Panc1 (cell line): ENCODE measurements around the gene KAZN. TPM values are rescaled to one million over a fixed set of nuclear protein-coding genes. Genes with fewer than 3 reads are reported as not detected.

Experiments used
- ATAC-seq: fragments of 200-7000 bp; cut with Tn5 transposase; 2 replicates; pipeline ENCODE4 v1.9.1; 2020; ENCODE audit warnings: mild to moderate bottlenecking, moderate library complexity
- BruUV-seq: library from RNA; stranded (reverse); fragments of 400-500 nt; replicated peaks from 2 replicates; lab custom pipeline; 2021; lab: Mats Ljungman, UMichigan
- CTCF ChIA-PET: fragments of 300-600 bp; sonication (Branson Sonifier 250); formaldehyde crosslinking; loops from one replicate; lab custom pipeline; 2022; ENCODE audit warnings: antibody characterized with exemption; lab: Charles Lee
- POLR2A ChIA-PET: fragments of 300-600 bp; sonication (Branson Sonifier 250); formaldehyde crosslinking; loops from one replicate; lab custom pipeline; 2022; ENCODE audit warnings: antibody characterized with exemption; lab: Charles Lee
- DNase-seq: peaks from one replicate; pipeline ENCODE4 v3.0.0-alpha.2; 2010; ENCODE audit warnings: low read depth, low spot score
- H3K27ac ChIP-seq: 2 replicates; pipeline ENCODE4 v1.5.1; 2011; ENCODE audit warnings: mild to moderate bottlenecking, low read length, inconsistent platforms
- H3K27me3 ChIP-seq: fragments of 200-500 bp; sonication (Bioruptor generic); 2 replicates; pipeline ENCODE4 v1.6.0; 2014; ENCODE audit warnings: low read length, inconsistent platforms; ENCODE audit not compliant: control insufficient read depth, insufficient read depth
- H3K36me3 ChIP-seq: fragments of 200-500 bp; sonication (Bioruptor generic); 2 replicates; pipeline ENCODE4 v1.5.1; 2014; ENCODE audit warnings: inconsistent platforms, mild to moderate bottlenecking, low read length, moderate library complexity; ENCODE audit not compliant: control insufficient read depth, insufficient read depth
- H3K4me1 ChIP-seq: 2 replicates; pipeline ENCODE4 v1.5.1; 2011; ENCODE audit warnings: inconsistent platforms, mild to moderate bottlenecking, low read length, moderate library complexity; ENCODE audit not compliant: control insufficient read depth, insufficient read depth
- H3K4me3 ChIP-seq, 2 experiments: 2 replicates each; pipeline ENCODE4 v1.5.1; 2011 to 2012; ENCODE audit warnings: low read depth in 2 of 2, low read length in 2 of 2, mild to moderate bottlenecking in 2 of 2, inconsistent platforms in 1 of 2, moderate library complexity in 1 of 2
- H3K9me3 ChIP-seq: fragments of 200-500 bp; sonication (Bioruptor generic); 2 replicates; pipeline ENCODE4 v1.5.1; 2014; ENCODE audit warnings: low read depth, mild to moderate bottlenecking, inconsistent platforms, low read length, moderate library complexity; ENCODE audit not compliant: control insufficient read depth, insufficient read depth
- POLR2AphosphoS5 ChIP-seq: IDR thresholded peaks from 2 replicates; pipeline ENCODE4 v1.6.1; 2012; ENCODE audit warnings: mild to moderate bottlenecking, low read depth, low read length, moderate library complexity
- SIN3A ChIP-seq: IDR thresholded peaks from 2 replicates; pipeline ENCODE4 v1.6.1; 2012; ENCODE audit warnings: low read depth, mild to moderate bottlenecking, low read length, moderate library complexity, borderline replicate concordance; ENCODE audit not compliant: insufficient read depth
- TCF7L2 ChIP-seq: IDR thresholded peaks from 2 replicates; pipeline ENCODE4 v1.6.1; 2011; ENCODE audit warnings: mild to moderate bottlenecking, low read depth, low read length, inconsistent platforms
- in situ Hi-C: cut with HindIII; loops from 2 replicates; pipeline ENCODE4 v1.10.0; 2016; ENCODE audit warnings: low sequenced_read_pairs, low pct_unique_long_range_greater_than_20kb
- intact Hi-C: fragments of 100-400 bp; cut with micrococcal nuclease; formaldehyde crosslinking; loops from one replicate; pipeline ENCODE4 v1.10.0; 2022; ENCODE audit not compliant: unreplicated experiment
- total RNA-seq: library from RNA; stranded (reverse); gene quantifications from one replicate; pipeline ENCODE4 v1.2.1, GENCODE V29; 2021; ENCODE audit not compliant: unreplicated experiment
- TF ChIP-seq, protein P1 (sequence below): fragments of 450-650 bp; IDR thresholded peaks from 2 replicates; pipeline ENCODE4 v1.5.1; 2017; ENCODE audit warnings: mild to moderate bottlenecking
- TF ChIP-seq, protein P2 (sequence below), 2 experiments: IDR thresholded peaks; 2 replicates each; pipeline ENCODE4 v1.6.1; 2011 to 2012; ENCODE audit warnings: low read depth in 2 of 2, control low read depth in 1 of 2, low read length in 1 of 2, mild to moderate bottlenecking in 1 of 2, moderate library complexity in 1 of 2; ENCODE audit not compliant: insufficient read depth in 1 of 2

Gene KAZN
- total RNA-seq, 1 experiment from 2014 or later = 6.6 TPM

DNA sequence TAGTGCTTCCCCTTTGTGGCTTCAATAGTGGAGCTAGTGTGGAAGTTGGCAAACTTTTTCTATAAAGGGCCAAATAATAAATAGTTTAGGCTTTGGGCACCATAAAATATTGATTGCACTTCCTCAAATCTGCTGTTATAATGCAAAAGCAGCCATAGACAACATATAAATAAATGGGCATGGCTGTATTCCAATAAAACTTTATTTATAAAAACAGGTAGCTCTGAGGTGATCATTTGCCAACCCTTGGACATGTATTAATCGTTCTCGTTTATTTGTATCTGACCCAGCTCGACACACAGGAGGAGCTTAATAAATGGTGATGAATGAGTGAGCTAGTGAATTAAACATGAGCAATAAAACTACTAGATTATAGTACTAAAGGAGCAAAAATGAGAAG, 13.3 kb downstream of the KAZN start:
- intact Hi-C loops = no loop called here
- Histone ChIP-seq H3K27ac (no peak overlapping the region), H3K36me3 (no peaks in the 10 kb centered on the region), H3K4me1 (no peaks in the 10 kb centered on the region), H3K9me3 (no peaks in the 10 kb centered on the region), H3K4me3 (no peak overlapping the region), H3K27me3 (peaks cover 2% of the 10 kb centered on the region)
- ChIA-PET POLR2A (no interaction called here), CTCF (no interaction called here)
- ATAC-seq (no peak), DNase-seq (no peak)
- TF ChIP-seq, protein P1, sequence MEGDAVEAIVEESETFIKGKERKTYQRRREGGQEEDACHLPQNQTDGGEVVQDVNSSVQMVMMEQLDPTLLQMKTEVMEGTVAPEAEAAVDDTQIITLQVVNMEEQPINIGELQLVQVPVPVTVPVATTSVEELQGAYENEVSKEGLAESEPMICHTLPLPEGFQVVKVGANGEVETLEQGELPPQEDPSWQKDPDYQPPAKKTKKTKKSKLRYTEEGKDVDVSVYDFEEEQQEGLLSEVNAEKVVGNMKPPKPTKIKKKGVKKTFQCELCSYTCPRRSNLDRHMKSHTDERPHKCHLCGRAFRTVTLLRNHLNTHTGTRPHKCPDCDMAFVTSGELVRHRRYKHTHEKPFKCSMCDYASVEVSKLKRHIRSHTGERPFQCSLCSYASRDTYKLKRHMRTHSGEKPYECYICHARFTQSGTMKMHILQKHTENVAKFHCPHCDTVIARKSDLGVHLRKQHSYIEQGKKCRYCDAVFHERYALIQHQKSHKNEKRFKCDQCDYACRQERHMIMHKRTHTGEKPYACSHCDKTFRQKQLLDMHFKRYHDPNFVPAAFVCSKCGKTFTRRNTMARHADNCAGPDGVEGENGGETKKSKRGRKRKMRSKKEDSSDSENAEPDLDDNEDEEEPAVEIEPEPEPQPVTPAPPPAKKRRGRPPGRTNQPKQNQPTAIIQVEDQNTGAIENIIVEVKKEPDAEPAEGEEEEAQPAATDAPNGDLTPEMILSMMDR = no peak
- TF ChIP-seq, protein P2, sequence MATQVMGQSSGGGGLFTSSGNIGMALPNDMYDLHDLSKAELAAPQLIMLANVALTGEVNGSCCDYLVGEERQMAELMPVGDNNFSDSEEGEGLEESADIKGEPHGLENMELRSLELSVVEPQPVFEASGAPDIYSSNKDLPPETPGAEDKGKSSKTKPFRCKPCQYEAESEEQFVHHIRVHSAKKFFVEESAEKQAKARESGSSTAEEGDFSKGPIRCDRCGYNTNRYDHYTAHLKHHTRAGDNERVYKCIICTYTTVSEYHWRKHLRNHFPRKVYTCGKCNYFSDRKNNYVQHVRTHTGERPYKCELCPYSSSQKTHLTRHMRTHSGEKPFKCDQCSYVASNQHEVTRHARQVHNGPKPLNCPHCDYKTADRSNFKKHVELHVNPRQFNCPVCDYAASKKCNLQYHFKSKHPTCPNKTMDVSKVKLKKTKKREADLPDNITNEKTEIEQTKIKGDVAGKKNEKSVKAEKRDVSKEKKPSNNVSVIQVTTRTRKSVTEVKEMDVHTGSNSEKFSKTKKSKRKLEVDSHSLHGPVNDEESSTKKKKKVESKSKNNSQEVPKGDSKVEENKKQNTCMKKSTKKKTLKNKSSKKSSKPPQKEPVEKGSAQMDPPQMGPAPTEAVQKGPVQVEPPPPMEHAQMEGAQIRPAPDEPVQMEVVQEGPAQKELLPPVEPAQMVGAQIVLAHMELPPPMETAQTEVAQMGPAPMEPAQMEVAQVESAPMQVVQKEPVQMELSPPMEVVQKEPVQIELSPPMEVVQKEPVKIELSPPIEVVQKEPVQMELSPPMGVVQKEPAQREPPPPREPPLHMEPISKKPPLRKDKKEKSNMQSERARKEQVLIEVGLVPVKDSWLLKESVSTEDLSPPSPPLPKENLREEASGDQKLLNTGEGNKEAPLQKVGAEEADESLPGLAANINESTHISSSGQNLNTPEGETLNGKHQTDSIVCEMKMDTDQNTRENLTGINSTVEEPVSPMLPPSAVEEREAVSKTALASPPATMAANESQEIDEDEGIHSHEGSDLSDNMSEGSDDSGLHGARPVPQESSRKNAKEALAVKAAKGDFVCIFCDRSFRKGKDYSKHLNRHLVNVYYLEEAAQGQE (IDR thresholded peaks at IDR 0.05; ENCODE audit: insufficient read depth in 1 of 2, low read depth in 2 of 2, low read length in 1 of 2) = no peak
- no peak for TF ChIP-seq SIN3A
- no peak for TF ChIP-seq TCF7L2
- TF ChIP-seq POLR2AphosphoS5 = no peak
- BruUV-seq = no TSS peak
- in situ Hi-C loops = no loop called here

DNA sequence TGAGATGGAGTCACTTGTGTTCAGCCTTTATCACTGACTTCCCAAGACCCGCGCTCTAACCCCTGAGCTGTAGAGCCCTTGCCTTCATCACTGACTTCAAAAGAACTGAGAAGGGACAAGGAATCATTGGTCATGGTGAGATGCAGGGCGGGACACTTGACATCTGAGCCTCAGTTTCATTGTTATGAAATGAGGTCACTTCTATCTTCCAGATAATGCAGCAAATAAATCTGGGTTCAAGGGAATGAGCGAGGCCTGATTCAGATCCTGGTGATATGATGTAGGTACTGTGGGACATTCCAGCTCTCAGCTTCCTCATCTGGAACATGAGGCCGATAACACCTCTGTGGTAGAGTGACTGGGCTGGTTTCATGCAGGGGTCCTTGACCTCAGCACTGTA, 13.8 kb downstream of the KAZN start:
- DNase-seq = no peak
- BruUV-seq = no TSS peak
- ChIA-PET POLR2A (no interaction called here), CTCF (no interaction called here)
- intact Hi-C loops (no loop called here), in situ Hi-C loops (no loop called here)
- H3K36me3 ChIP-seq = no peaks in the 10 kb centered on the region
- H3K4me1 ChIP-seq = no peaks in the 10 kb centered on the region
- H3K27ac ChIP-seq = no peak overlapping the region
- peaks cover 2% of the 10 kb centered on the region; the same call in 1 of the 2 replicates for H3K27me3 ChIP-seq
- no peaks in the 10 kb centered on the region for H3K9me3 ChIP-seq
- TF ChIP-seq SIN3A (no peak), POLR2AphosphoS5 (no peak), TCF7L2 (no peak)
- TF ChIP-seq, protein P2 (IDR thresholded peaks at IDR 0.05; ENCODE audit: insufficient read depth in 1 of 2, low read depth in 2 of 2, low read length in 1 of 2) = no peak
- TF ChIP-seq, protein P1 = no peak
- no peak overlapping the region for H3K4me3 ChIP-seq
- no peak for ATAC-seq
